DOHH2 (cell line): ENCODE results near the gene TM4SF4.

Experiments used
- CTCF ChIP-seq: fragments of 200-600 bp; sonication (generic); IDR thresholded peaks from one replicate; pipeline ENCODE4 v1.5.1; 2014; ENCODE audit warnings: antibody characterized with exemption, mild to moderate bottlenecking, low read depth, low read length; ENCODE audit not compliant: poor library complexity, severe bottlenecking
- EZH2phosphoT487 ChIP-seq: fragments of 200-600 bp; sonication (generic); IDR thresholded peaks from 2 replicates; pipeline ENCODE4 v1.6.1; 2017; ENCODE audit warnings: borderline replicate concordance, mild to moderate bottlenecking, antibody characterized with exemption, low read length, moderate library complexity, mixed read lengths

GRCh38 chr3:149481056-149481455 lies 6.6 kb downstream of the TM4SF4 start:
- TF ChIP-seq CTCF (no peak), EZH2phosphoT487 (no peak)
